GM18861 (cell line): ENCODE data around the gene ZFYVE27.

ENCODE experiments used
- ATAC-seq: cut with Tn5 transposase; IDR thresholded peaks from one replicate; pipeline ENCODE4 v1.9.1; 2021; ENCODE audit not compliant: unreplicated experiment

The ZFYVE27 gene

DNA sequence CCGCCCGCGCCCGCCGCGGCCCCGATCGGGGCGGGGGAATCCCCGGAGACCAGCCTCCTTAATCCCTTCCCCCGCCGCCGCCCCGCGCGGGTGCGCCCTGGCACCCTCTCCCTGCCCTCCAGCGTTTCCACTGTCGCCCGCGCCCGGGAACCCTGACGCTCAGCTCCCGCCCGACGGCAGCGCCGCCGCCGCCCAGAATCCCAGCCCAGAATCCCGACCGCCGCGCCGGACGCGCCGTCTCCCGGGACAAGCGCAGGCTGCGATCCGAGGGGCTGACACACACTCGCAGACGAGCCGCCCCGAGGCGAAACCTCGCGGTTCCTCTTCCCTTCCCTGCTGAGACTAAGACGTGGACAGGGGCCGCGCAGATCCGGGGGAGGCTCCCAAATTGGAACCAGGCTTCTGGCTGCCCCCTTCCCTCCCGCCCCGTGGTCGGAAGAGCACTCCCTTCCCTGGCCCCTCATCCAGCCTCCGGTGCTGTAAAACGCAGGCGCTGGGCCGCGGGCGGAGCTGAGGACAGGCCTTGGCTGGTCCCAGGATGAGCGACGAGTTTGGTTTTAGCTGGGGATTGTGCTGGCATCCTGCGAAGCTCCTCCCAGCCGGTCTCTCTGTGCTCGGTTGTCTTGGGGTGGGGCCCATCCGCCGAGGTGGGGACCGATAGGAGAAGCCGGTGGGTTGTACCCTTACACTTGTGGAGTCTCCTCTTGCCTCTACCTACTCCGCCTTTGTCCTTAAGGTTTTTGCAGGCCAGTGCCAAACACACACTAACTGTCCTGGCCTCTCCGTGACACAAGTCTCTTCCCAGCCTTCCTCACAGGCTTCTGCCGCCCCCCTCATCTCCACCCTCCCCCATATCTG lies 22.3 kb upstream of the ZFYVE27 start:
- peak; percentile 33 for ATAC-seq

DNA sequence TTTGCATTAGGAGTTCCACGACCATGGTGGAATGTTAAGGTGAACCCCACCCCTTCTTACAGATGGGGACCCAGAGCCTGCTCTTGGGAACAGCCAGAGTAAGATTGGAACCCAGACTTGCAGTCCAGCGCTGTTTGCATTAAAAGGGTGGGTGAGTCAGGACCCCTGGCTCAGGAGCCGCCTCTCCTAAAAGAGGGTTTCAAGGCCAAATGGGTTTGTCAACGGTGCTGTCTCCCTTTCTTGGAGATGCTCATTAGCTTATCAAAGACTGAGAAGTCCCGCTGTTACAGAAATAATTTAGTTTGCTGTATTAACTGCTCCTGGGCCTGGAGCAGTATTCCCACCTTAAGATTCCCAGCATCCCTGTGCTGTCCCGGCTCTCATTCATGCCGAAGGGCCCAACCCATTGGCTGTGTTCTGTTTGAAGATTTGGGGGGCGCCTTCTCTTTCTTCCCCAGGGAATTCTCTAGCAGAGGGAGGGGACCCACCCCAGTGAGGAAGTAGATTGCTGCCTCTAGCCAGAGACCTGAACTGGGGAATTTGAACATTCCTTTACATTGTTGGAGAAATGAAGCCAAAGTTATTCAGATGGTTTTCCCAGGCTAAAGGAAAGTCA lies 21.6 kb upstream of the ZFYVE27 start:
- ATAC-seq, result no peak

DNA sequence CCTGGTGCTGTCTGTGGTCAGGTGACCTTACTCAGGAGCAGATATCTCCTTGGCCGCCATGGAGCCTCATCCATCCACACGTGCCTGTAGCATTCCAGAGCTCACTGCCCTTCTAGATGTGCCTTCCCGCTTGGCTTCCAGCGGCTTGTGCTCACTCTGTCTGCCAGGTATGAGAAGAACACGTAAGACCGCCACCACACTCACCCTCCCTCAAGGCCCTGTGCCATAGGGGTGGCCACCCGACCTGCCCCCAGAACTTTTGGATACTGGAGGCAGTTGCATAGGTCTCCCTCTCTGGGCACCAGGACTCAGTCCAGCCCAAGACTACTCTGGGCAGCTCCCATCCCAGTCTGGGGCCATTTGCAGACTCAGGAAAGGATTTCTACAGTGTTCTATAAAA lies 19.3 kb upstream of the ZFYVE27 start:
- no peak for ATAC-seq

DNA sequence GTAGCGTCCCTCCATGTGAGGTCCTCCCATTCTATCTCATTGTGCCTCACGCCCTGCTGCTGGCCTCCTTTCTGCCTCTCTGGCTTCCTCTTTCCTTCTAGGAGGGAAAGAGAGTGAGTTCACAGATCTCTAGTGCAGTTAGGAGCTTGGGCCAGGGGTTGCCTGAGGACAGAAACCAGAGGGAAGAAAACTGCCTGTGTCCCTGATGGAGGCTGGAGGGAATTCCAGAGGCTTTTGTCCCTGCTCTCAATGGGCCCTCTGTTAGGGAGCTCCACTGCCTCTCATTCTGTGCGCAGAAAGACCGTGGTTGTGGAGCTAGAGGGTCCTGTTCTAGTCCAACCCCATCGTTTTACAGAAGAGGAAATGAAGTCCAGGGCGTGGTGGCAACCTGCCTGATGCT lies 18.8 kb upstream of the ZFYVE27 start:
- ATAC-seq, result no peak

DNA sequence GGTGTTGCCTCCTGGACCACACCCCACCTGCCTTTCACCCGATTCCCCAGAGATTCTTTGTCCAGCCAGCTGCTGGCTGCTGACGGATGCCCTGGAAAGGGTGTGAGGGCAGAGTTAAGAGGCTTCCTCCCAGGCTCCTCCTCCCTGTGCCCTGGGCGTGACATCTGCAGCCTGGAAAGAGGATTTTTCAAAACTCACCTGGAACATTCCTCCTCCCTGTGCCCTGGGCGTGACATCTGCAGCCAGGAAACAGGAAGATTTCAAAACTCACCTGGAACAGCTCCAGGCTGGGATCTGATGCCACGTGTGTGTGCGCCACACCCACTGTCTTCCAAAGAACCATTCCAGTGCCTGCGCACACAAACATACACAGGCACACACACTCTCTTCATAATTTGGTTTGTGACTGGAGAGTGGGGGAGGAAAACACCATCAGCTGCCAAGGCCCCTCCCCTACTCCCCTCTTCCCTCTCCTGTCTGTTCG lies 18.2 kb upstream of the ZFYVE27 start:
- no peak for ATAC-seq

DNA sequence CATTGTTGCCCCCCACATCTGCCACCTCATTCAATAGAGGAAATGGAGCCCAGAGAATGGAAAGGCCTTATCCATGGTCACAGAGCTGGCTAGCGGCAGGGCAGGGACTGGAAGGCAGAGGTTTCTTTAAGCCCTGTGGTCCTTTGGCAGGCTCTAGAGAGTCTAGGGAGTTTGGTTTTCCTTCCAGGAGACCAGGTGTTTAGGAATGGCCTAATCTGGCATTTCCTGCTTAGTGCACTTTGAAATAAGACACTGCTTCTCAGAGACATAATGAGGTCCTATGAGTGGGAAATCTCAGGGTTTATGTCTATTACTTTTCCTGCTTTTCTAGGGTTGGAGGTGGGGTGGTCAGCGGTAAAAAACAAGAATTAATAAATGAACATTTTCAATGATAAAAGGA lies 17.3 kb upstream of the ZFYVE27 start:
- no peak for ATAC-seq

DNA sequence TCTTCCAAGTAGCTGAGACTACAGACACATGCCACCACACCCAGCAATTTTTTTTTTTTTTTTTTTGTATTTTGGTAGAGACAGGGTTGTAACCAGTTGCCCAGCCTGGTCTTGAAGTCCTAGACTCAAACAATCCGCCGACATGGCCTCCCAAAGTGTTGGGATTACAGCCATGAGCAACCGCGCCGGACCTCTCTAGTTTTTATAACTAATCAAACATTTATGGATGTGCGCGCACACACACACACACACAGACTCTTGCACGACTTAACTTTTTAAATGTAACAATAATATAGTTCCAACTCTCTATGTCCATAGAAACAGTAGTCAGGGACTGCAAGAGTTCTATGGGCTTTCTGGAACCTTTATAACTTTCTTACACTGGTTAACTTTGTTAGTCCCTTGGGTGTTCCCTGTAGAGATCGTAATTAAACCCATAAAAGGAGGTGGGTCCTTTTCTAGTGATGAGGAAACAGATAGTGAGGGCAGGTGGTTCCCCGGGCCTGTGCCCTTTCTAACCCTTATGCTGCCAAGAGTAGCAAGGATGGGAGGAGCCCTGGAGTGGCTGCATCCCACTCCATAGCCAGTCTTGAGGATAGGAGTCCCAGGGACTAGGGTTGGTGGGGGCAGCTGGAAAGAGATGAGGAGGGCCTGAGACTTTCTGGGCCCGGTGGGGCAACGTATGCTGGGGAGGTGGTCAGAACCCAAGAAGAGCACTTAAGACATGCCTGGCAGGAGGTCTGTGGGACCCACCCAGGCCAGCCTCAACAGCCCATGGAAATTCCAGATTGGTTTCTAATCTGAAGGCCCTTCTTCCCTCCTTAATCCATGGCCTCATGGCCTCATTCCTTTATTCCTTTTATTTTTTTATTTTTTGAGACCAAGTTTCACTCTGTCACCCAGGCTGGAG lies 14.8 kb upstream of the ZFYVE27 start:
- ATAC-seq, result no peak

DNA sequence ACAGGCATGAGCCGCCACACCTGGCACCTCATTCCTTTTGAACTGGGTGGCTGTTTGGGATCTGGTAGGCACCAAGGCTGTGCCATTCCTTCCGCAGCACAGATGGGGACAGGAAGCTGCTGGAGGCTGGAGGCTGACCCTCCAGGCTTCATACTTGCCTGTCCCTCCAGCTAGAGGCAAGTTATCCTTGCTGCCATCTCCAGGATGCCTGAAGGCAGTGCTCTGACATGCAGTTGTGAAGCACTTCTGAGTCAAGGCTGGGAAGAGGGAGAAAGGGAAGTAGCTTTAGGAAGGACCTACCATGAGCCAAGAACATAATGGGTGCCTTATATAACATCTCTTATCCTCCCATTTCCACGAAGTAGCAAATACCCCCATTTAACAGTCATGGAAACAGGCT lies 13.9 kb upstream of the ZFYVE27 start:
- ATAC-seq, result no peak

DNA sequence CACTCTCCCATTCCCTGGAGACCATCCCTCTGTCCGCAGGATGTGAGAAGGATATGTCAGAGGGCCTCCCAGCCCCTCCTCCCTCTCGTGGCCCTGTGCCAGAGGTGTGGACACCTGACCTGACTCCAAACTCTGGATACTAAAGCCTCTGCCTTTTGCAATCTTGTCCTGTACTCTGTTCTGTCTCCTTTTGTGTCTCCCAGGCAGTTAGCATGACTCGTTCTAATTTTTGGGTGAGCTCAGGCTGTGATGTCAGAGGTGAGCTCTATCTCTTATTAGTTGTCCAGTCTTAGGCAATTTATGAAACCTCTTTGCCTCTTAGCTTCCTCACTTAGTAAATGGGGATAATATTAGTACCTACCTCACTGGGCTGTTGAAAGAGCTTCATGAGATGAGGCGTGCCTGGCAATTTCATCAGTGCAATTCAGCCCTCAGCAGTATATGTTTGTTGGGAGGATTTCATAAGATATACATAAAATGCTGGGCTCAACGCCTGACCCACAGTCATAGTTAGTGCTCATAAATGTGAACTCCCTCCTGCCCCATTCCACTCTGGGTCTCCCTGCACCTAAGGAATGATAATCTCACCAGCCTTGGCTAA lies 12.5 kb upstream of the ZFYVE27 start:
- ATAC-seq, result no peak

DNA sequence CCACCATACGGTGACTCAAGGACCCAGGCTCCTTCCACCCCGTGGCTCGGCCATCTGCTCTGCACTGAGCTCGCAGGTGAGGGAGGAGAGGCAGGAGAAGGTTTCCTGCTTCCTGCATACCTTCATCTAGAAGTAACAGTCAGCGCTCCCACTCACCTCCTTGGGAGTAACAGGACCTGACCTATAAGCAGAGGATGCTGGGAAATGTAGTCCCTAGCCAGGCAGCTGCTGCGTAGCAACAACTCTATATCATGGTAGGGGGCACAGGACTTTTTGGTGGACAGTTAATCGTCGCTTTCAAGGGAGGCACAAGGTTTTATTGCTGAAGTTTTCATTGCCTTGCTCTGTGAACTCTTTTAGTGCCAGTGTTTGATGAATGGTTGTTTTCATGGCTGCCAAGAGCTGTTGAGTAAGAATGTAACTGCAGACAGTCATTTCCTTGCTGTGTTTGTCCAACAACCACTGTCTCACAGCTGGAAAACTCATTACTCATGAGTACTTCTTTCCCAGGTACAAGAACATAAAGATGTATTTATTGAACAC lies 10.2 kb upstream of the ZFYVE27 start:
- no peak for ATAC-seq

DNA sequence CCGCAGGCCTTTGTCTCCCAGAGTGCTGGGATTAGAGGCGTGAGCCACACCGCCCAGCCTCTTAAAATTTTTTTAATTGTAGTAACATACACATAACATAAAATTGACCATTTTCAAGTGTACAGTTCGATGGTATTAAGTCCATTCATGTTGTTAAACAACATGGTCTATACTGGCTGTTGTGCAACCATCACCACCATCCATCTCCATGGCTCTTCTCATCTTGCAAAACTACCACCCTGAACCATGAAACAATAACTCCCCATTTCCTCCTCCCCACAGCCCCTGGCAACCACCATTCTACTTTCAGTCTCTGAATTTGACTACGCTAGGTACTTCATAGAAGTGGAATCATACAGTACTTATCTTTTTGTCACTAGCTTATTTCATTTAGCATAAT lies 7.9 kb upstream of the ZFYVE27 start:
- ATAC-seq, result no peak

DNA sequence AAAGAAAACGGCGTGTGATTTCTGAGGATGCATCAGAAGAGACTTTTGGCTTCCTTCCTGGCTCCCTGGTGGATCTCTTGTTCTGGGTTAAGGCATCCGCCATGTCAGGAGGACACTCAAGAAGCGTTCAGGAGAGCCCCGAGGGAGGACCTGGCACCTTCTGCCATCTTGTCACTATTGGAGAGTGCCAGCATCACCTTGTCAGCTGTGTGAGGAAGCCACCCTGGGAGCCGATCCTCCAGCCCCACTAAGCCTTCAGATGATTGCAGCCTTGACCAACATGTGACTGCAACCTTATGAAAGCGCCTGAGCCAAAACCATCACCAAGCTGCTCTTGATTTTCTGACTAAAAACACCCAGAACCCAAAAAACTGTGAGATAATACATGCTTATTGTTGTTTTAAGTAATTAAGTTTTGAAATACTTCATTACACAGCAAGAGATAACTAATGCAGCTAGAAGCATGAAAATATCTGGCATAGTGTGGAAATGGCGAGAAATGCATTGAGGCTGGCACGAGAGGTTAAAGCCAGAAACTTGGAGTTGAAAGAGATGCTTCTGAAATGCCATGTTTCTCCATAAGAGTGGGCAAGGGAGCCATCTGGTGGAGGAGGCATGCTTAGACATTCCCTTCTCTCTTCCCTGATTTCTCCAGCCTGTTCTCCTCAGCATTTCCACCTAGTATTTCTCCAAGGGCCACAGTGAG lies 5.4 kb upstream of the ZFYVE27 start:
- ATAC-seq, result no peak

DNA sequence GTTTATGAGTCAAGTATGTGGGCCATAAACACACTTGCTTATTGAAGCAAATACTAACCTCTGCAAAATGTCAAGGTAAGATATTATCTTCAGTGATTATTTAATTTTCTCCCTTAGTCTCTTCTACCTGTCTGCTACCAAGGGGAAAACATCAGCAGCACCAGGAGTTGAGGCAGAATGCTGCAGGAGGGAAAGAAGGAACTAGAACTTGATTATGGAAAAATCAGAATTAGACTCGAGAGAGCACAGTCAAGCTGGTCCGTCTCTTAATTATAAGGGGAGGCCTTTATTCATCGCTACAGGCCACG lies 4.9 kb upstream of the ZFYVE27 start:
- no peak for ATAC-seq

DNA sequence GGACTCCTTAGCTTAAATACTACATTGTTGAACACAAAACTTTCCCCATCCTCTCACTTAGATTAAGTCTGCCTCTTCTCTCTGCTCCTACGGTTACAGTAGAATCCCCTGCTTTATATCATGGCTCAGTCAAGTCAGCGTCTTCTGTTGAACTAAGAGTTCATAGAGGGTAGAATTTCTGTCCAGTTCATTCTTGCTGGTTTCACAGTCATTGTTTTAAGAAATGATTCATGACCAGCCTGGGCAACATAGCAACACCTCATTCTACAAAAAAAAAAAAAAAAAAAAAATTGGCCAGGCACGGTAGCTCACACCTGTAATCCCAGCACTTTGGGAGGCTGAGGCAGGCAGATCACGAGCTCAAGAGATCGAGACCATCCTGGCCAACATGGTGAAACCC lies 3.7 kb upstream of the ZFYVE27 start:
- no peak for ATAC-seq

DNA sequence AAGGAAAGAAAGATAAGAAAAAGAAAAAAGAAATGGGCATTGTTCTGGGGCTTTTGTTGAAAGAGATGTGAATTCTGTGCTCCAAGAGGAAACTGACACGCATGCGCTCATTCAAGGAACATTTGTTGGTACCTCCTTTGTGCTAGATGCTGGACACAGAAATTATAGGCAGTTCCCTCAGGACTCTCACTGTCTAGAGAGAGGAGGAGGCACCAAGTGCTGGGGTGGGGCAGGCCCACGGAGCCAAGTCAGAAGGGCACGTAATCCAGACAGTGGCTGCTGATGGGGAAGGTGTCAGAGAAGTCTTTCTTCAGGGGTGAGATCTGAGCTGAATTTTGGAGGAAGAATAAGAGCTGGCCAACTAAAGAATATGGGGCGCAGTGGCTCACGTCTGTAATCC lies 2.9 kb upstream of the ZFYVE27 start:
- no peak for ATAC-seq

DNA sequence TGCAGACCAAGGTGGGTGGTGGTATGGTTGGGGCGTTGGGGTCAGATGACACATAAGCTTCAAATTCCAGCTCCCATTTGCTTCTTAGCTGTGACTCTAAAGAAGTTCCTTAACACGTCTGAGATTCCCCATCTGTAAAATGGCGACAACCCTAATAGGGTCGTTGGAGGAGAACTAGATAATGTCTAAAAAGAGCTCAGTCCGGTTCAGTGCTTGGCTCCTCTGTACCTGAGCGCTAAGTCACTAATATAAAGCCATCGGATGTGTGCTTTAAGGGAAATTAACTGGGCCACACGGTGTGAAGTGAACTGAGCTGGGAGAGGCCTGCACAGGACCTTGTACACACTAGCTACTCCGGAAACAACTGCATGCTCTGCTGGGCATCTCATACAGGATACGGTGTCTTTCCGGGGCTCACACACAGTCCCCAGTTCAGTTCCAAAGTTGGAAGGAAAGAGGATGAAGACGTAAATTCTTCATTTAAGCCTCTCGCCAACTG lies 476 bp upstream of the ZFYVE27 start:
- ATAC-seq, result no peak

DNA sequence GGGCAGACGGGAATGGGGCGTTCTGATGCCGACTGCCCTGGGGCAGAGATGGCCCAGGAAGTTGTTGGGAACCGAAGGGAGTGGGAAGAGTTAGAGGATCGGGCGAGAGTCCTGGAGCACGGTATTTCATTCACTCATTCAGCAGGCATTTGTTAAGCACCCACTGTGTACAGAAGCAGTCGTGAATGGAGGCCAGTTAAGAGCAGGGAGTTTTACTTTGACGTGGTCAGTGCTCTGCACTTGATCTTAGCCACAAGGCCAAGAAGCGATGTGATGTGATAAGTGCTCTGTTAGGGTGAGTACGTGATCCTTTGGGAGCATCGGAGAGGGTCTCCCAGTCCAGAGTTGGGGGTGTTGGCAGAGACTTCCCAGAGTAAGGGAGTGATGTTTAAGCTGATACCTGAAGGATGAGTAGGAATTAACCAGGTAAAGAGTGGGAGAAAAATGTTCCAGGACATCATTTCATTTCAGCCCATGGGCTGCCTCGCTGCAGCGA lies 890 bp downstream of the ZFYVE27 start:
- ATAC-seq, result peak; percentile 12

DNA sequence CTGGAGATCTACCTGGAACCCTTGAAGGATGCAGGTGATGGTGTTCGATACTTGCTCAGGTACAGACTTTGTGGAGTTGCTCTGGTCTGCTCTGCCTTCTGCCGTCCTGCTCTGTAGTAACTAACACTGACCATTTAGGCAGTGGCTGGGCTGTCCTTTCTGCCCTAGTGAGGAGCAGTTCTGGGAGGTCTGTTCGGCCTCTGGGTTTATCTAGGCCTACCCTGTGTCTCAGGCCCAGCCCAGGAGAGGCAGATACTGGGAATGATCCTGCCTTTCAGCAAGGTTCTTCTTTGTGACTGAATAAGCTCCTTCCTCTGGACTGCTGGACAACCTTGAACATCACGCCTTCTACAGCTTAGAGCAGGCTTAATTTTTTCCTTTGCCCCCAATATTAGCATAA lies 1.7 kb downstream of the ZFYVE27 start:
- ATAC-seq, result no peak

DNA sequence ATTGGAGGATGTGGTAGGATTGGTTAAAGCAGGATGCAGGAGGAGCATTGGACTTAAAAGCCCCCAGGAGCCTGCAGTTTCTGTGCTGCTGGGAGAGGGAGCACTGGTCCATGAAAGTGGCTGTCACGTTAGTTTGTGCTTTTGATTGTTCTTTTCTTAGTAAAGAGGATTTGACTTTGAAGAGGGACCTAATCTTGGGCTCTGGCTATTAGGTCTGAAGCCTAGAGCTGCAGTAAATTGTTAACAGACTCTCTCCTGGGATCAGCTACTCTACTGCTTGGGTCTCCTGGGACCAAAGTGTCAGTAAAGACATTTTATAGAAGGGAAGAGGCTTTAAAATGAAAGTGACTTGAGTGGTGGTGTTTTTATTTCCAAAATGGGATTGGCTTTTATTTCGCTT lies 3.7 kb downstream of the ZFYVE27 start:
- no peak for ATAC-seq
